Measurements from ENCODE around the gene NUP93. TPM values are rescaled to one million over a fixed set of nuclear protein-coding genes. Genes with fewer than 3 reads are reported as not detected.

The NUP93 gene
- total and polyA plus RNA-seq, 2 experiments from 2014 or later = 139 to 187 TPM

GRCh38 chr16:56862776-56863175 is 132.8 kb downstream of the NUP93 start:
- ATAC-seq (no peak), DNase-seq (ENCODE audit: low spot score) (no peak)
- no peaks in the 10 kb centered on the region for H3K4me1 ChIP-seq (ENCODE audit: insufficient read depth)
- H3K27me3 ChIP-seq (ENCODE audit: insufficient read depth) = no peaks in the 10 kb centered on the region
- H3K4me1 Mint-ChIP-seq = peaks cover 6% of the 10 kb centered on the region
- H3F3A ChIP-seq (replicated peaks; ENCODE audit: low read depth) = no peaks in the 10 kb centered on the region
- H3K36me3 ChIP-seq (ENCODE audit: insufficient read depth) = no peaks in the 10 kb centered on the region
- H3K4me3 Mint-ChIP-seq = no peak overlapping the region
- no peaks in the 10 kb centered on the region for H3K36me3 Mint-ChIP-seq (ENCODE audit: low read depth)
- no peak overlapping the region for H3K27ac ChIP-seq (ENCODE audit: low read depth)
- peaks cover 6% of the 10 kb centered on the region for H3K27me3 Mint-ChIP-seq (ENCODE audit: insufficient read depth, low read depth, poor library complexity)
- no peaks in the 10 kb centered on the region for H3K9me3 Mint-ChIP-seq
- no peak overlapping the region for H3K27ac Mint-ChIP-seq
- H3K9me2 ChIP-seq (ENCODE audit: insufficient read depth) = no peaks in the 10 kb centered on the region
- H3K4me3 ChIP-seq = no peak overlapping the region
- H2AFZ ChIP-seq = no peak overlapping the region
- TF ChIP-seq ZNF331 (CRISPR knock-in tag; IDR thresholded peaks at IDR 0.05; ENCODE audit: low read depth) (no peak), NANOG (IDR thresholded peaks at IDR 0.05; ENCODE audit: borderline replicate concordance) (no peak), CREB1 (CRISPR knock-in tag; IDR thresholded peaks at IDR 0.05; ENCODE audit: low read depth) (no peak)
- TF ChIP-seq, protein P1, sequence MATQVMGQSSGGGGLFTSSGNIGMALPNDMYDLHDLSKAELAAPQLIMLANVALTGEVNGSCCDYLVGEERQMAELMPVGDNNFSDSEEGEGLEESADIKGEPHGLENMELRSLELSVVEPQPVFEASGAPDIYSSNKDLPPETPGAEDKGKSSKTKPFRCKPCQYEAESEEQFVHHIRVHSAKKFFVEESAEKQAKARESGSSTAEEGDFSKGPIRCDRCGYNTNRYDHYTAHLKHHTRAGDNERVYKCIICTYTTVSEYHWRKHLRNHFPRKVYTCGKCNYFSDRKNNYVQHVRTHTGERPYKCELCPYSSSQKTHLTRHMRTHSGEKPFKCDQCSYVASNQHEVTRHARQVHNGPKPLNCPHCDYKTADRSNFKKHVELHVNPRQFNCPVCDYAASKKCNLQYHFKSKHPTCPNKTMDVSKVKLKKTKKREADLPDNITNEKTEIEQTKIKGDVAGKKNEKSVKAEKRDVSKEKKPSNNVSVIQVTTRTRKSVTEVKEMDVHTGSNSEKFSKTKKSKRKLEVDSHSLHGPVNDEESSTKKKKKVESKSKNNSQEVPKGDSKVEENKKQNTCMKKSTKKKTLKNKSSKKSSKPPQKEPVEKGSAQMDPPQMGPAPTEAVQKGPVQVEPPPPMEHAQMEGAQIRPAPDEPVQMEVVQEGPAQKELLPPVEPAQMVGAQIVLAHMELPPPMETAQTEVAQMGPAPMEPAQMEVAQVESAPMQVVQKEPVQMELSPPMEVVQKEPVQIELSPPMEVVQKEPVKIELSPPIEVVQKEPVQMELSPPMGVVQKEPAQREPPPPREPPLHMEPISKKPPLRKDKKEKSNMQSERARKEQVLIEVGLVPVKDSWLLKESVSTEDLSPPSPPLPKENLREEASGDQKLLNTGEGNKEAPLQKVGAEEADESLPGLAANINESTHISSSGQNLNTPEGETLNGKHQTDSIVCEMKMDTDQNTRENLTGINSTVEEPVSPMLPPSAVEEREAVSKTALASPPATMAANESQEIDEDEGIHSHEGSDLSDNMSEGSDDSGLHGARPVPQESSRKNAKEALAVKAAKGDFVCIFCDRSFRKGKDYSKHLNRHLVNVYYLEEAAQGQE (IDR thresholded peaks at IDR 0.05; ENCODE audit: unreplicated experiment) = no peak
- TF ChIP-seq, protein P2, sequence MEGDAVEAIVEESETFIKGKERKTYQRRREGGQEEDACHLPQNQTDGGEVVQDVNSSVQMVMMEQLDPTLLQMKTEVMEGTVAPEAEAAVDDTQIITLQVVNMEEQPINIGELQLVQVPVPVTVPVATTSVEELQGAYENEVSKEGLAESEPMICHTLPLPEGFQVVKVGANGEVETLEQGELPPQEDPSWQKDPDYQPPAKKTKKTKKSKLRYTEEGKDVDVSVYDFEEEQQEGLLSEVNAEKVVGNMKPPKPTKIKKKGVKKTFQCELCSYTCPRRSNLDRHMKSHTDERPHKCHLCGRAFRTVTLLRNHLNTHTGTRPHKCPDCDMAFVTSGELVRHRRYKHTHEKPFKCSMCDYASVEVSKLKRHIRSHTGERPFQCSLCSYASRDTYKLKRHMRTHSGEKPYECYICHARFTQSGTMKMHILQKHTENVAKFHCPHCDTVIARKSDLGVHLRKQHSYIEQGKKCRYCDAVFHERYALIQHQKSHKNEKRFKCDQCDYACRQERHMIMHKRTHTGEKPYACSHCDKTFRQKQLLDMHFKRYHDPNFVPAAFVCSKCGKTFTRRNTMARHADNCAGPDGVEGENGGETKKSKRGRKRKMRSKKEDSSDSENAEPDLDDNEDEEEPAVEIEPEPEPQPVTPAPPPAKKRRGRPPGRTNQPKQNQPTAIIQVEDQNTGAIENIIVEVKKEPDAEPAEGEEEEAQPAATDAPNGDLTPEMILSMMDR (conservative IDR thresholded peaks at IDR 0.05; ENCODE audit: low read depth in 2 of 2) = no peak
- H3K4me2 ChIP-seq = no peak overlapping the region
- H4K20me1 ChIP-seq (replicated peaks; ENCODE audit: insufficient read depth) = no peaks in the 10 kb centered on the region
- no peaks in the 10 kb centered on the region for H3K79me2 ChIP-seq (replicated peaks; ENCODE audit: insufficient read depth)

DNA sequence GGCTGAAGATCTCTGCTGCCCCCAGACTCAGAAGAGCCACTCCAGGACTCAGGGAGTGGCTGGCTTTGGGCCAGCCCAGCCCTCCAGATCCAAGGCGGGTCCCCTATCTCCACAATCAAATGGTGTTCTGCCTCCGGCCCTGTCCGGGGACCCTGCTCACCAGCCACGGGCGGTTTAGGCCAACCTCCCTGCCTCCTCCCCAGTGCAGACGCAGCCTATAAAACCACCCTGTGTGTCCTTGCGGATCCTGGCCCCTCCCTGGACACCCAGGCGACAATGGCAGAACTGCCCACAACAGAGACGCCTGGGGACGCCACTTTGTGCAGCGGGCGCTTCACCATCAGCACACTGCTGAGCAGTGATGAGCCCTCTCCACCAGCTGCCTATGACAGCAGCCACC is 135.0 kb downstream of the NUP93 start, which contains the start of gene SLC12A3:
Gene SLC12A3, plus strand, starts transcription at position 248 of the 400 bp plus-strand sequence. Its CDS starts 29 bp downstream, at position 277.
- H3K4me3 ChIP-seq = no peak within 1 kb of the TSS
- no peak within 1 kb of the TSS for H3K4me2 ChIP-seq
- no peaks in the 10 kb centered on the region for H4K20me1 ChIP-seq (replicated peaks; ENCODE audit: insufficient read depth)
- no peak within 1 kb of the TSS for H3K27ac ChIP-seq (ENCODE audit: low read depth)
- H3K36me3 ChIP-seq (ENCODE audit: insufficient read depth) = no peaks in the 10 kb centered on the region
- no peak within 1 kb of the TSS for H3K4me3 Mint-ChIP-seq
- H3F3A ChIP-seq (replicated peaks; ENCODE audit: low read depth) = no peaks in the 10 kb centered on the region
- H3K27me3 Mint-ChIP-seq (ENCODE audit: insufficient read depth, low read depth, poor library complexity) = peaks cover 6% of the 10 kb centered on the region
- no peak within 1 kb of the TSS for H3K27ac Mint-ChIP-seq
- no peaks in the 10 kb centered on the region for H3K9me2 ChIP-seq (ENCODE audit: insufficient read depth)
- H3K36me3 Mint-ChIP-seq (ENCODE audit: low read depth) = no peaks in the 10 kb centered on the region
- H3K9me3 Mint-ChIP-seq = no peaks in the 10 kb centered on the region
- no peaks in the 10 kb centered on the region for H3K4me1 ChIP-seq (ENCODE audit: insufficient read depth)
- DNase-seq (ENCODE audit: low spot score) (no peak), ATAC-seq (no peak)
- TF ChIP-seq ZNF331 (CRISPR knock-in tag; IDR thresholded peaks at IDR 0.05; ENCODE audit: low read depth) (no peak), ZNF114 (CRISPR knock-in tag; IDR thresholded peaks at IDR 0.05) (no peak)
- H3K79me2 ChIP-seq (replicated peaks; ENCODE audit: insufficient read depth) = no peaks in the 10 kb centered on the region
- peaks cover 6% of the 10 kb centered on the region for H3K4me1 Mint-ChIP-seq
- no peak within 1 kb of the TSS for H2AFZ ChIP-seq
- H3K27me3 ChIP-seq (ENCODE audit: insufficient read depth) = no peaks in the 10 kb centered on the region

All from GM23338 (cell line).